H1 (cell line): ENCODE measurements around the gene SLC38A10. TPM values are rescaled to one million over a fixed set of nuclear protein-coding genes. Genes with fewer than 3 reads are reported as not detected.

Source experiments
- CTCF ChIA-PET: fragments of 300-600 bp; sonication (Branson Sonifier 250); formaldehyde crosslinking; loops from one replicate; lab custom pipeline; 2021; ENCODE audit not compliant: partially characterized antibody; lab: Charles Lee
- POLR2A ChIA-PET: fragments of 300-600 bp; sonication (Branson Sonifier 250); formaldehyde crosslinking; loops from one replicate; lab custom pipeline; 2021; ENCODE audit warnings: inconsistent platforms; ENCODE audit not compliant: partially characterized antibody; lab: Charles Lee
- DNase-seq, 2 experiments: peaks; one replicate each; pipeline versions ENCODE4 v3.0.0 to v3.0.0-alpha.2; 2010 to 2022; ENCODE audit warnings: low spot score in 2 of 2, low read depth in 1 of 2, mixed read lengths in 1 of 2
- FAIRE-seq: peaks from 2 replicates; lab custom pipeline; 2011; peaks lifted over from hg19 to GRCh38; lab: Jason Lieb, UNC
- H2AFZ ChIP-seq: 2 replicates; pipeline ENCODE4 v1.8.1; 2012; ENCODE audit warnings: low read length, inconsistent platforms
- H2AK5ac ChIP-seq: 2 replicates; pipeline ENCODE4 v1.6.1; 2013; ENCODE audit warnings: low read depth, low read length
- H2BK120ac ChIP-seq: replicated peaks from 2 replicates; pipeline ENCODE3; 2013; ENCODE audit warnings: low read depth, low read length, inconsistent platforms
- H2BK12ac ChIP-seq: 2 replicates; pipeline ENCODE4 v1.6.1; 2013; ENCODE audit warnings: low read depth, low read length
- H2BK15ac ChIP-seq: 2 replicates; pipeline ENCODE4 v1.6.1; 2013; ENCODE audit warnings: low read length
- H2BK20ac ChIP-seq: 2 replicates; pipeline ENCODE4 v1.6.1; 2013; ENCODE audit warnings: low read length
- H2BK5ac ChIP-seq: 2 replicates; pipeline ENCODE4 v1.6.1; 2013; ENCODE audit warnings: low read depth, low read length
- H3K14ac ChIP-seq: 2 replicates; pipeline ENCODE4 v1.6.1; 2013; ENCODE audit warnings: inconsistent platforms; ENCODE audit not compliant: insufficient read length
- H3K18ac ChIP-seq: 2 replicates; pipeline ENCODE4 v1.6.1; 2013; ENCODE audit warnings: low read length; ENCODE audit errors: extremely low read depth
- H3K23ac ChIP-seq: 2 replicates; pipeline ENCODE4 v1.6.1; 2013; ENCODE audit warnings: inconsistent platforms; ENCODE audit not compliant: insufficient read length
- H3K23me2 ChIP-seq: 2 replicates; pipeline ENCODE4 v1.6.1; 2013; ENCODE audit warnings: low read depth, low read length
- H3K27ac ChIP-seq: 2 replicates; pipeline ENCODE4 v1.6.1; 2011; ENCODE audit warnings: low read depth, low read length, inconsistent platforms
- H3K27me3 ChIP-seq, 4 experiments: replicated peaks in 1 of 4; 1 replicate in 1 of 4; 2 replicates in 3 of 4; pipeline versions ENCODE4 v1.6.1 to v1.8.1; 2011 to 2013; ENCODE audit warnings: low read length in 3 of 4, mild to moderate bottlenecking in 3 of 4, inconsistent platforms in 2 of 4, mixed read lengths in 2 of 4, moderate library complexity in 1 of 4; ENCODE audit not compliant: control insufficient read depth in 3 of 4, insufficient read depth in 3 of 4; ENCODE audit errors: extremely low read depth in 1 of 4
- H3K36me3 ChIP-seq, 4 experiments: 2 replicates each; pipeline versions ENCODE4 v1.6.1 to v1.8.1; 2011 to 2013; ENCODE audit warnings: mild to moderate bottlenecking in 4 of 4, low read length in 3 of 4, moderate library complexity in 2 of 4, control low read depth in 1 of 4, inconsistent platforms in 1 of 4; ENCODE audit not compliant: insufficient read depth in 4 of 4, control insufficient read depth in 2 of 4
- H3K4ac ChIP-seq: replicated peaks from 2 replicates; pipeline ENCODE3; 2013; ENCODE audit warnings: low read length, low read depth, mixed read lengths, inconsistent platforms; ENCODE audit not compliant: insufficient read length
- H3K4me1 ChIP-seq, 4 experiments: replicated peaks in 1 of 4; 1 replicate in 1 of 4; 2 replicates in 3 of 4; pipeline versions ENCODE4 v1.6.1 to v1.8.1; 2011 to 2013; ENCODE audit warnings: low read length in 3 of 4, inconsistent platforms in 2 of 4, mixed read lengths in 1 of 4; ENCODE audit not compliant: insufficient read depth in 4 of 4, control insufficient read depth in 3 of 4
- H3K4me2 ChIP-seq, 2 experiments: 2 replicates each; pipeline versions ENCODE4 v1.6.1 to v1.8.1; 2011 to 2013; ENCODE audit warnings: low read depth in 2 of 2, low read length in 2 of 2, control low read depth in 1 of 2, inconsistent platforms in 1 of 2, mild to moderate bottlenecking in 1 of 2; ENCODE audit not compliant: insufficient read depth in 1 of 2
- H3K4me3 ChIP-seq, 4 experiments: fragments of 200-600, 300-600 bp in 1 of 4; sonication (generic), shearing (Covaris generic), sonication (Bioruptor Twin) in 1 of 4; 2 replicates each; pipeline versions ENCODE4 v1.5.1 to v1.8.1; 2011 to 2016; ENCODE audit warnings: low read length in 4 of 4, low read depth in 3 of 4, control low read depth in 2 of 4, inconsistent platforms in 2 of 4, mild to moderate bottlenecking in 2 of 4, mixed read lengths in 1 of 4, moderate library complexity in 1 of 4; ENCODE audit not compliant: insufficient read depth in 2 of 4; ENCODE audit errors: extremely low read depth in 1 of 4
- H3K56ac ChIP-seq: replicated peaks from 2 replicates; pipeline ENCODE3; 2013; ENCODE audit warnings: low read depth, mild to moderate bottlenecking, mixed read lengths, low read length, inconsistent platforms; ENCODE audit not compliant: insufficient read length
- H3K79me1 ChIP-seq: 2 replicates; pipeline ENCODE4 v1.6.1; 2013; ENCODE audit warnings: low read depth, low read length, control low read depth
- H3K79me2 ChIP-seq, 2 experiments: 2 replicates each; pipeline versions ENCODE4 v1.6.1 to v1.8.1; 2012 to 2013; ENCODE audit warnings: low read length in 2 of 2, mild to moderate bottlenecking in 2 of 2, inconsistent platforms in 1 of 2; ENCODE audit not compliant: insufficient read depth in 2 of 2, control insufficient read depth in 1 of 2
- H3K9ac ChIP-seq, 4 experiments: replicated peaks in 1 of 4; 1 replicate in 1 of 4; 2 replicates in 3 of 4; pipeline versions ENCODE4 v1.6.1 to v1.8.1; 2011 to 2013; ENCODE audit warnings: low read depth in 3 of 4, low read length in 3 of 4, control low read depth in 2 of 4, mild to moderate bottlenecking in 2 of 4, moderate library complexity in 2 of 4, inconsistent platforms in 1 of 4; ENCODE audit errors: extremely low read depth in 1 of 4
- H3K9me3 ChIP-seq, 2 experiments: 2 replicates each; pipeline versions ENCODE4 v1.6.1 to v1.8.1; 2012 to 2013; ENCODE audit warnings: mild to moderate bottlenecking in 2 of 2, moderate library complexity in 2 of 2, control low read depth in 1 of 2, inconsistent platforms in 1 of 2, low read depth in 1 of 2, low read length in 1 of 2, mixed read lengths in 1 of 2; ENCODE audit not compliant: insufficient read depth in 2 of 2
- H4K20me1 ChIP-seq, 2 experiments: replicated peaks in 1 of 2; 2 replicates each; pipeline versions ENCODE3 to v1.8.1; 2011 to 2013; ENCODE audit warnings: inconsistent platforms in 2 of 2, low read length in 2 of 2, mild to moderate bottlenecking in 1 of 2; ENCODE audit not compliant: insufficient read depth in 2 of 2, control insufficient read depth in 1 of 2
- H4K5ac ChIP-seq: 2 replicates; pipeline ENCODE4 v1.6.1; 2013; ENCODE audit warnings: low read length, low read depth, mixed read lengths, inconsistent platforms; ENCODE audit not compliant: insufficient read length
- H4K8ac ChIP-seq: 2 replicates; pipeline ENCODE4 v1.8.0; 2013; ENCODE audit warnings: mild to moderate bottlenecking, moderate library complexity, low read length, inconsistent platforms; ENCODE audit not compliant: insufficient read depth; ENCODE audit errors: extremely low read depth
- H4K91ac ChIP-seq: replicated peaks from 2 replicates; pipeline ENCODE3; 2013; ENCODE audit warnings: low read length, mixed read lengths, inconsistent platforms; ENCODE audit not compliant: insufficient read length
- ATF3 ChIP-seq: IDR thresholded peaks from 2 replicates; pipeline ENCODE4 v1.6.1; 2011; ENCODE audit warnings: low read depth, mild to moderate bottlenecking, low read length; ENCODE audit not compliant: insufficient read depth
- BACH1 ChIP-seq: IDR thresholded peaks from 2 replicates; pipeline ENCODE4 v1.6.1; 2012; ENCODE audit warnings: low read length, improper control_type of control experiment
- CBX8 ChIP-seq: fragments of 300-800, 300-1000 bp; sonication (generic); IDR thresholded peaks from 2 replicates; pipeline ENCODE4 v1.7.1; 2016; ENCODE audit warnings: low read depth, low read length, borderline replicate concordance
- CTBP2 ChIP-seq: IDR thresholded peaks from 2 replicates; pipeline ENCODE4 v1.7.0; 2011; ENCODE audit warnings: borderline replicate concordance, mild to moderate bottlenecking, moderate library complexity, mixed read lengths, low read length; ENCODE audit not compliant: insufficient read depth, insufficient read length
- NRF1 ChIP-seq: IDR thresholded peaks from 2 replicates; pipeline ENCODE4 v1.6.1; 2011; ENCODE audit warnings: mild to moderate bottlenecking, low read depth, low read length, improper control_type of control experiment
- RAD21 ChIP-seq, 2 experiments: IDR thresholded peaks in 1 of 2; conservative IDR thresholded peaks in 1 of 2; 2 replicates each; pipeline ENCODE4 v1.6.1; 2011; ENCODE audit warnings: low read depth in 2 of 2, low read length in 2 of 2, improper control_type of control experiment in 1 of 2, inconsistent platforms in 1 of 2, mild to moderate bottlenecking in 1 of 2, moderate library complexity in 1 of 2
- SP4 ChIP-seq: IDR thresholded peaks from 2 replicates; pipeline ENCODE4 v1.6.1; 2012; ENCODE audit warnings: low read length, inconsistent platforms
- USF2 ChIP-seq: IDR thresholded peaks from 2 replicates; pipeline ENCODE4 v1.6.1; 2011; ENCODE audit warnings: low read length, improper control_type of control experiment
- WGBS, 2 experiments: shearing (Covaris generic) in 1 of 2; methylation state at CpG; one replicate each; pipeline versions ENCODE4 v1.1.6 to v1.1.7; 2013 to 2015; ENCODE audit warnings: low lambda C conversion rate in 2 of 2, mixed read lengths in 2 of 2, inconsistent platforms in 1 of 2, low coverage in 1 of 2, missing lambda C conversion rate in 1 of 2; ENCODE audit not compliant: insufficient replicate concordance in 2 of 2, insufficient coverage in 1 of 2, insufficient read length in 1 of 2; ENCODE audit errors: extremely low coverage in 1 of 2, missing lambda C conversion rate in 1 of 2; 5-methylcytosine and 5-hydroxymethylcytosine counted together
- polyA plus RNA-seq, 7 experiments: library from polyadenylated mRNA; depleted of rRNA in 3 of 7; stranded (reverse) in 5 of 7; unstranded in 2 of 7; fragments of >200 nt in 5 of 7; fragments of 200-250 nt in 2 of 7; gene quantifications; 1 replicate in 5 of 7; 2 replicates in 1 of 7; 4 replicates in 1 of 7; pipeline versions ENCODE4 v1.2.1 to v1.2.3, GENCODE V29; 2011 to 2013; ENCODE audit warnings: missing spikeins in 2 of 7, mixed read lengths in 2 of 7
- total RNA-seq: library from RNA; stranded (reverse); fragmentation: NEBNext Ultra II Directional; extraction: Animal tissue kit (Norgen Biotek cat#: 25700); gene quantifications from 2 replicates; pipeline ENCODE4 v1.2.1, GENCODE V29; 2021

The SLC38A10 gene
- total and polyA plus RNA-seq, 2 of the 8 experiments (the other 6 are each of a cell fraction or from before 2014, with no cell fraction given) = 26.4 to 41.0 TPM

- no peak for TF ChIP-seq BACH1
- no peak for TF ChIP-seq USF2
- TF ChIP-seq SP4 = no peak
- TF ChIP-seq ATF3 = no peak
- TF ChIP-seq CTBP2 = no peak
- no peak for TF ChIP-seq RAD21 (IDR thresholded peaks at IDR 0.05 in 1 of 2, conservative IDR thresholded peaks at IDR 0.05 in 1 of 2; ENCODE audit: low read depth in 2 of 2, low read length in 2 of 2)
- no peak for TF ChIP-seq NRF1
- TF ChIP-seq CBX8 = no peak
- TF ChIP-seq, all 59 proteins: peak for 0
- Histone ChIP-seq H2BK12ac (no peak overlapping the region), H3K18ac (no peak overlapping the region), H2BK20ac (no peak overlapping the region), H2BK5ac (no peak overlapping the region), H3K23me2 (peaks cover 6% of the 10 kb centered on the region; the same call in 1 of the 2 replicates), H3K23ac (no peak overlapping the region), H2AFZ (no peak overlapping the region), H3K4me3 (no peak overlapping the region), H3K27ac (no peak overlapping the region), H4K91ac (no peak overlapping the region), H4K5ac (no peak overlapping the region), H4K8ac (no peak overlapping the region; the same call in 1 of the 2 replicates), H3K36me3 (no peaks in the 10 kb centered on the region; a peak in 1 of 8 replicates), H4K20me1 (peaks cover 0 to 11% of the 10 kb centered on the region in 2 experiments), H3K14ac (no peak overlapping the region), H3K9ac (no peak overlapping the region), H3K79me2 (no peaks in the 10 kb centered on the region), H2BK15ac (no peak overlapping the region), H3K9me3 (no peaks in the 10 kb centered on the region), H3K56ac (no peak overlapping the region), H3K79me1 (no peaks in the 10 kb centered on the region), H2BK120ac (no peak overlapping the region), H3K27me3 (no peaks in the 10 kb centered on the region), H2AK5ac (no peak overlapping the region), H3K4me1 (peaks cover 0 to 8% (median 2%) of the 10 kb centered on the region in 4 experiments; a peak in 3 of 7 replicates), H3K4me2 (no peak overlapping the region), H3K4ac (no peak overlapping the region)
- FAIRE-seq = no peak
- ChIA-PET POLR2A (interaction anchor here (0.6 to 1.7 kb wide), 8 partner anchors 9 to 272 kb away, joined by 3 to 6 read pairs (median 3); partner anchors contain the start of genes ACTG1 and TEPSIN), CTCF (interaction anchor here (0.8 to 7.0 kb wide), 7 partner anchors 11 to 267 kb away, joined by 3 to 50 read pairs (median 3); no protein-coding TSS in a partner anchor)
- WGBS, 2 experiments = 87% methylated on average over 25 of the region's 25 CpGs; no CpG with 5 or more reads in 1 of the 2 experiments
- no peak for DNase-seq
These were observed 43.9 kb downstream of the SLC38A10 start for GRCh38 chr17:81251094-81251708.
